Measurements from ENCODE around the gene VSTM2L. TPM values are rescaled to one million over a fixed set of nuclear protein-coding genes. Genes with fewer than 3 reads are reported as not detected.

The VSTM2L gene
- total and polyA plus RNA-seq, 9 of the 15 experiments (the other 6 are each of a cell fraction or from before 2014, with no cell fraction given) = not detected

GRCh38 chr20:37980383-37980782 lies 77.5 kb downstream of the VSTM2L start:
- intact Hi-C loops (cut with micrococcal nuclease) = no loop called here
- H3K4me1 ChIP-seq (replicated peaks in 1 of 2; ENCODE audit: control insufficient read depth in 2 of 2, insufficient read depth in 2 of 2, low read length in 2 of 2) = no peaks in the 10 kb centered on the region
- H3K9ac ChIP-seq (ENCODE audit: insufficient read depth in 1 of 2, low read depth in 2 of 2, low read length in 2 of 2) = no peak overlapping the region
- H3K79me2 ChIP-seq (ENCODE audit: control insufficient read depth, insufficient read depth, low read length) = no peaks in the 10 kb centered on the region
- H3K27ac ChIP-seq (ENCODE audit: extremely low read depth, low read depth, low read length) = no peak overlapping the region
- no peaks in the 10 kb centered on the region for H3K9me3 ChIP-seq (replicated peaks; ENCODE audit: control insufficient read depth, insufficient read depth, low read depth, low read length)
- H2AFZ ChIP-seq (ENCODE audit: low read depth, low read length) = no peak overlapping the region
- no peak for TF ChIP-seq ZNF165 (CRISPR knock-in tag; IDR thresholded peaks at IDR 0.05; ENCODE audit: borderline replicate concordance)
- TF ChIP-seq CTBP1 (IDR thresholded peaks at IDR 0.05; ENCODE audit: borderline replicate concordance) = peak; percentile 72; the same call in 1 of the 2 replicates
- TF ChIP-seq SP2 (IDR thresholded peaks at IDR 0.05; ENCODE audit: extremely low read depth, low read depth, low read length, poor library complexity, severe bottlenecking) = no peak
- TF ChIP-seq FOXM1 (IDR thresholded peaks at IDR 0.05; ENCODE audit: low read depth) = no peak
- TF ChIP-seq FOXM1 (CRISPR knock-in tag; IDR thresholded peaks at IDR 0.05; ENCODE audit: low read depth) = no peak
- no peak for TF ChIP-seq HNRNPLL (IDR thresholded peaks at IDR 0.05; ENCODE audit: low read depth, low read length, poor library complexity, severe bottlenecking)
- TF ChIP-seq OTX1 (CRISPR knock-in tag; IDR thresholded peaks at IDR 0.05) = no peak
- peak in 1 of 2 experiments; percentile 55; a peak in 1 of 4 replicates for TF ChIP-seq RCOR1 (IDR thresholded peaks at IDR 0.05; ENCODE audit: borderline replicate concordance in 1 of 2, low read depth in 2 of 2, low read length in 2 of 2)
- TF ChIP-seq TCF7L2 (IDR thresholded peaks at IDR 0.05; ENCODE audit: low read depth, low read length) = no peak
- POLR2A ChIA-PET = interaction anchor here (1.0 kb wide), 1 partner anchor 21 kb away, joined by 5 read pairs; no protein-coding TSS in a partner anchor
- in situ Hi-C loops (cut with MboI) = no loop called here
- H3K4me2 ChIP-seq (ENCODE audit: insufficient read depth, low read length) = no peak overlapping the region
- peaks cover 29% of the 10 kb centered on the region; the same call in 1 of the 3 replicates for H3K36me3 ChIP-seq (ENCODE audit: control insufficient read depth, insufficient read depth, low read length)
- 30% methylated on average over 8 of the region's 8 CpGs for WGBS (ENCODE audit: insufficient coverage, low coverage, missing lambda C conversion rate)
- no peak overlapping the region for H3K4me3 ChIP-seq
- DNase-seq (ENCODE audit: extremely low read depth in 1 of 4, low spot score in 3 of 4) (no peak), FAIRE-seq (peak; percentile 63), ATAC-seq (no peak; the same call in 2 of the 3 replicates)
- no peaks in the 10 kb centered on the region for H3K9me1 ChIP-seq (ENCODE audit: control insufficient read depth, insufficient read depth, low read length)
- H3K27me3 ChIP-seq (ENCODE audit: control insufficient read depth in 2 of 2, insufficient read depth in 2 of 2, low read length in 2 of 2) = no peaks in the 10 kb centered on the region
- BruUV-seq (replicated peaks) = no TSS peak
- H4K20me1 ChIP-seq (replicated peaks; ENCODE audit: control insufficient read depth, insufficient read depth, low read length) = 0 out of 2 replicates have a peak, but pooled peaks cover 3% of the 10 kb centered on the region
- CTCF ChIA-PET (ENCODE audit: low intra/inter-chr PET ratio) = no interaction called here

Measured in K562 (cell line).